ENCODE results near the gene TM4SF4.

Gene TM4SF4

GRCh38 chr3:149479621-149480325 is 5.3 kb downstream of the TM4SF4 start:
- no peak for DNase-seq (ENCODE audit: low read depth, low spot score)
- no peak overlapping the region for H3K4me3 ChIP-seq (ENCODE audit: low read length)

GRCh38 chr3:149480326-149481017 is 6.0 kb downstream of the TM4SF4 start:
- DNase-seq (ENCODE audit: low read depth, low spot score) = peak; percentile 19
- H3K4me3 ChIP-seq (ENCODE audit: low read length) = no peak overlapping the region

- no peak overlapping the region for H3K4me3 ChIP-seq (ENCODE audit: low read length)
- no peak for DNase-seq (ENCODE audit: low read depth, low spot score)
Observed at GRCh38 chr3:149481056-149481455, 6.6 kb downstream of the TM4SF4 start.

- H3K4me3 ChIP-seq (ENCODE audit: low read length) = no peak overlapping the region
- no peak for DNase-seq (ENCODE audit: low read depth, low spot score)
Observed at GRCh38 chr3:149481491-149481890, 7.0 kb downstream of the TM4SF4 start.

GRCh38 chr3:149486726-149487125 is 12.2 kb downstream of the TM4SF4 start:
- no peak overlapping the region for H3K4me3 ChIP-seq (ENCODE audit: low read length)
- no peak for DNase-seq (ENCODE audit: low read depth, low spot score)

GRCh38 chr3:149487598-149488197 is 13.2 kb downstream of the TM4SF4 start:
- DNase-seq (ENCODE audit: low read depth, low spot score) = peak; percentile 42
- H3K4me3 ChIP-seq (ENCODE audit: low read length) = no peak overlapping the region

GRCh38 chr3:149489060-149489690 is 14.7 kb downstream of the TM4SF4 start:
- H3K4me3 ChIP-seq (ENCODE audit: low read length) = no peak overlapping the region
- peak; percentile 11 for DNase-seq (ENCODE audit: low read depth, low spot score)

- H3K4me3 ChIP-seq (ENCODE audit: low read length) = no peak overlapping the region
- DNase-seq (ENCODE audit: low read depth, low spot score) = no peak
Observed at GRCh38 chr3:149490260-149490971, 15.9 kb downstream of the TM4SF4 start.

- no peak overlapping the region for H3K4me3 ChIP-seq (ENCODE audit: low read length)
- DNase-seq (ENCODE audit: low read depth, low spot score) = no peak
Observed at GRCh38 chr3:149493315-149494021, 19.0 kb downstream of the TM4SF4 start.

- peak; percentile 39 for DNase-seq (ENCODE audit: low read depth, low spot score)
- no peak overlapping the region for H3K4me3 ChIP-seq (ENCODE audit: low read length)
Observed at GRCh38 chr3:149494022-149494758, 19.7 kb downstream of the TM4SF4 start.

- DNase-seq (ENCODE audit: low read depth, low spot score) = no peak
- no peak overlapping the region for H3K4me3 ChIP-seq (ENCODE audit: low read length)
Observed at GRCh38 chr3:149494759-149495580, 20.5 kb downstream of the TM4SF4 start.

GRCh38 chr3:149495581-149496125 is 21.2 kb downstream of the TM4SF4 start:
- DNase-seq (ENCODE audit: low read depth, low spot score) = no peak
- no peak overlapping the region for H3K4me3 ChIP-seq (ENCODE audit: low read length)

GRCh38 chr3:149496891-149497290 is 22.4 kb downstream of the TM4SF4 start:
- no peak overlapping the region for H3K4me3 ChIP-seq (ENCODE audit: low read length)
- DNase-seq (ENCODE audit: low read depth, low spot score) = no peak

- H3K4me3 ChIP-seq (ENCODE audit: low read length) = no peak overlapping the region
- DNase-seq (ENCODE audit: low read depth, low spot score) = no peak
Observed at GRCh38 chr3:149497966-149498670, 23.6 kb downstream of the TM4SF4 start.

GRCh38 chr3:149501524-149501923 is 27.0 kb downstream of the TM4SF4 start:
- DNase-seq (ENCODE audit: low read depth, low spot score) = no peak
- H3K4me3 ChIP-seq (ENCODE audit: low read length) = no peak overlapping the region

GRCh38 chr3:149502438-149502837 is 27.9 kb downstream of the TM4SF4 start:
- no peak overlapping the region for H3K4me3 ChIP-seq (ENCODE audit: low read length)
- DNase-seq (ENCODE audit: low read depth, low spot score) = no peak

Data from Jurkat, Clone E6-1 (cell line).